HCT116 (cell line): Measurements from ENCODE around the gene SLC16A13. TPM values are rescaled to one million over a fixed set of nuclear protein-coding genes. Genes with fewer than 3 reads are reported as not detected.

ENCODE experiments used
- ATAC-seq: fragments of 200-7000 bp; cut with Tn5 transposase; 2 replicates; pipeline ENCODE4 v1.9.1; 2020; ENCODE audit warnings: mild to moderate bottlenecking, moderate library complexity
- BruUV-seq: library from RNA; stranded (reverse); fragments of 400-500 nt; replicated peaks from 2 replicates; lab custom pipeline; 2021; lab: Mats Ljungman, UMichigan
- CTCF ChIA-PET: fragments of 300-600 bp; sonication (Branson Sonifier 250); formaldehyde crosslinking; loops from one replicate; lab custom pipeline; 2021; ENCODE audit warnings: antibody characterized with exemption; lab: Charles Lee
- POLR2A ChIA-PET: fragments of 300-600, 350-600 bp; sonication (Branson Sonifier 250); formaldehyde crosslinking; loops from one replicate; lab custom pipeline; 2021; ENCODE audit warnings: antibody characterized with exemption; lab: Charles Lee
- RAD21 ChIA-PET, 2 experiments: fragments of 300-600 bp; sonication (Branson Sonifier 250); formaldehyde crosslinking; loops; one replicate each; lab custom pipeline; 2023; ENCODE audit warnings: low total read pairs in 2 of 2; ENCODE audit not compliant: uncharacterized antibody in 2 of 2, unreplicated experiment in 2 of 2, low non-redundant PET in 1 of 2; lab: Charles Lee
- DNase-seq: peaks from one replicate; pipeline ENCODE4 v3.0.0-alpha.2; 2010; ENCODE audit warnings: low read depth, low spot score
- H2AFZ ChIP-seq: fragments of 200-600 bp; shearing (Covaris generic), sonication (generic); 2 replicates; pipeline ENCODE4 v1.6.1; 2017; ENCODE audit warnings: low read depth, mixed run types, mixed read lengths, antibody characterized with exemption, low read length; ENCODE audit not compliant: poor library complexity, severe bottlenecking
- H3K27ac ChIP-seq: 2 replicates; pipeline ENCODE4 v1.5.1; 2012; ENCODE audit warnings: low read depth, low read length
- H3K27me3 ChIP-seq: fragments of 200-600 bp; sonication (generic); 2 replicates; pipeline ENCODE4 v1.6.1; 2016; ENCODE audit warnings: mixed run types, low read length, mixed read lengths; ENCODE audit not compliant: insufficient read depth
- H3K36me3 ChIP-seq, 2 experiments: fragments of 200-500 bp in 1 of 2; fragments of 200-600 bp in 1 of 2; sonication (Bioruptor generic) in 1 of 2; sonication (generic) in 1 of 2; 2 replicates each; pipeline versions ENCODE4 v1.5.1 to v1.6.1; 2014 to 2016; ENCODE audit warnings: low read length in 2 of 2, inconsistent platforms in 1 of 2, mixed read lengths in 1 of 2, mixed run types in 1 of 2; ENCODE audit not compliant: insufficient read depth in 2 of 2, control insufficient read depth in 1 of 2
- H3K4me1 ChIP-seq, 2 experiments: fragments of 200-600 bp in 1 of 2; sonication (generic) in 1 of 2; 2 replicates each; pipeline versions ENCODE4 v1.5.1 to v1.6.1; 2012 to 2017; ENCODE audit warnings: low read length in 2 of 2, inconsistent platforms in 1 of 2, mild to moderate bottlenecking in 1 of 2, mixed read lengths in 1 of 2, mixed run types in 1 of 2, moderate library complexity in 1 of 2; ENCODE audit not compliant: insufficient read depth in 2 of 2, control insufficient read depth in 1 of 2
- H3K4me2 ChIP-seq: fragments of 200-600 bp; sonication (generic); 2 replicates; pipeline ENCODE4 v1.6.1; 2017; ENCODE audit warnings: mixed run types, low read length, mixed read lengths
- H3K4me3 ChIP-seq, 2 experiments: fragments of 200-600 bp in 1 of 2; sonication (generic) in 1 of 2; replicated peaks in 1 of 2; 2 replicates each; pipeline ENCODE4 v1.5.1; 2011 to 2016; ENCODE audit warnings: low read length in 2 of 2, control low read depth in 1 of 2, low read depth in 1 of 2, mild to moderate bottlenecking in 1 of 2, mixed read lengths in 1 of 2, mixed run types in 1 of 2
- H3K79me2 ChIP-seq: fragments of 200-600 bp; sonication (generic); 2 replicates; pipeline ENCODE4 v1.6.1; 2017; ENCODE audit warnings: mild to moderate bottlenecking, mixed run types, low read length, moderate library complexity, mixed read lengths; ENCODE audit not compliant: insufficient read depth
- H3K9ac ChIP-seq: fragments of 200-600 bp; sonication (generic); 2 replicates; pipeline ENCODE4 v1.6.1; 2016; ENCODE audit warnings: low read length, mixed read lengths
- H3K9me2 ChIP-seq: fragments of 200-600 bp; sonication (generic), shearing (Covaris generic); 2 replicates; pipeline ENCODE4 v1.6.1; 2017; ENCODE audit warnings: mixed run types, mild to moderate bottlenecking, moderate library complexity; ENCODE audit not compliant: insufficient read depth
- H3K9me3 ChIP-seq, 2 experiments: fragments of 200-500 bp in 1 of 2; fragments of 200-600 bp in 1 of 2; sonication (Bioruptor generic) in 1 of 2; sonication (generic) in 1 of 2; 2 replicates each; pipeline ENCODE4 v1.6.1; 2014 to 2017; ENCODE audit warnings: low read length in 2 of 2, mixed read lengths in 2 of 2, inconsistent platforms in 1 of 2, low read depth in 1 of 2, mild to moderate bottlenecking in 1 of 2, mixed run types in 1 of 2, moderate library complexity in 1 of 2; ENCODE audit not compliant: control insufficient read depth in 1 of 2, insufficient read depth in 1 of 2
- H4K20me1 ChIP-seq: fragments of 200-600 bp; sonication (generic), shearing (Covaris generic); 2 replicates; pipeline ENCODE4 v1.6.1; 2017; ENCODE audit warnings: mixed run types, mild to moderate bottlenecking, moderate library complexity; ENCODE audit not compliant: insufficient read depth
- ATF3 ChIP-seq: IDR thresholded peaks from 2 replicates; pipeline ENCODE4 v1.6.1; 2012
- CEBPB ChIP-seq: IDR thresholded peaks from 2 replicates; pipeline ENCODE4 v1.6.1; 2012; ENCODE audit warnings: low read depth
- CTCF ChIP-seq, 3 experiments: fragments of 200-600 bp in 1 of 3; sonication (generic) in 1 of 3; IDR thresholded peaks in 2 of 3; conservative IDR thresholded peaks in 1 of 3; 2 replicates each; pipeline ENCODE4 v1.5.1; 2012 to 2017; ENCODE audit warnings: low read depth in 2 of 3, low read length in 2 of 3, antibody characterized with exemption in 1 of 3, borderline replicate concordance in 1 of 3, control low read depth in 1 of 3, mild to moderate bottlenecking in 1 of 3, mixed read lengths in 1 of 3, mixed run types in 1 of 3, moderate library complexity in 1 of 3; ENCODE audit not compliant: insufficient read depth in 1 of 3
- EGR1 ChIP-seq: IDR thresholded peaks from 2 replicates; pipeline ENCODE4 v1.6.1; 2012; ENCODE audit warnings: low read depth
- ELF1 ChIP-seq: IDR thresholded peaks from 2 replicates; pipeline ENCODE4 v1.6.1; 2012; ENCODE audit warnings: low read depth, borderline replicate concordance
- EZH2 ChIP-seq: fragments of 200-600 bp; sonication (generic); IDR thresholded peaks from 2 replicates; pipeline ENCODE4 v1.6.1; 2017; ENCODE audit warnings: antibody characterized with exemption, mixed run types
- FOSL1 ChIP-seq: IDR thresholded peaks from 2 replicates; pipeline ENCODE4 v1.6.1; 2012; ENCODE audit warnings: low read depth
- MAX ChIP-seq: IDR thresholded peaks from 2 replicates; pipeline ENCODE4 v1.6.1; 2012
- POLR2AphosphoS5 ChIP-seq: IDR thresholded peaks from 2 replicates; pipeline ENCODE4 v1.6.1; 2011; ENCODE audit warnings: mild to moderate bottlenecking, low read depth, low read length, moderate library complexity
- SP1 ChIP-seq: IDR thresholded peaks from 2 replicates; pipeline ENCODE4 v1.6.1; 2012; ENCODE audit warnings: low read depth
- TCF7L2 ChIP-seq: IDR thresholded peaks from 2 replicates; pipeline ENCODE4 v1.7.0; 2011; ENCODE audit warnings: borderline replicate concordance, inconsistent platforms; ENCODE audit not compliant: insufficient read depth, insufficient read length; ENCODE audit errors: extremely low read depth
- ZNF274 ChIP-seq: fragments of 200-500 bp; sonication (Bioruptor generic); IDR thresholded peaks from 2 replicates; pipeline ENCODE4 v1.6.1; 2014; ENCODE audit warnings: mild to moderate bottlenecking, low read depth, low read length, inconsistent platforms
- intact Hi-C: fragments of 100-400 bp; cut with micrococcal nuclease; formaldehyde crosslinking; loops from 2 replicates; pipeline ENCODE4 v1.10.0; 2022
- total RNA-seq: library from RNA; stranded (reverse); gene quantifications from one replicate; pipeline ENCODE4 v1.2.1, GENCODE V29; 2021; ENCODE audit not compliant: unreplicated experiment

The SLC16A13 gene
- total RNA-seq, 1 experiment from 2014 or later, result 6.8 TPM

- no peaks in the 10 kb centered on the region for H3K9me3 ChIP-seq
- RAD21 ChIA-PET, result no interaction called here
- intact Hi-C loops, result no loop called here
- H3K27ac ChIP-seq, result no peak overlapping the region
- DNase-seq, result no peak
- TF ChIP-seq ELF1 (no peak), EZH2 (no peak)
- H3K4me3 ChIP-seq, result no peak overlapping the region
- H3K9me2 ChIP-seq, result no peaks in the 10 kb centered on the region
- peaks cover 4% of the 10 kb centered on the region; the same call in 1 of the 2 replicates for H3K27me3 ChIP-seq
- no peaks in the 10 kb centered on the region for H4K20me1 ChIP-seq
- BruUV-seq, result no TSS peak
- POLR2A ChIA-PET, result no interaction called here
- H3K36me3 ChIP-seq, result no peaks in the 10 kb centered on the region
- no peak overlapping the region for H3K9ac ChIP-seq
- H3K79me2 ChIP-seq, result no peaks in the 10 kb centered on the region
- no peak overlapping the region for H3K4me2 ChIP-seq
- H2AFZ ChIP-seq, result no peak overlapping the region
- H3K4me1 ChIP-seq, result peaks cover 16 to 25% of the 10 kb centered on the region in 2 experiments
- ATAC-seq, result no peak
- CTCF ChIA-PET, result no interaction called here
Observed at GRCh38 chr17:7064261-7064660, 28.4 kb downstream of the SLC16A13 start.

GRCh38 chr17:7067198-7067597 is 31.4 kb downstream of the SLC16A13 start:
- Histone ChIP-seq H3K9ac (no peak overlapping the region), H3K4me3 (no peak overlapping the region), H3K9me2 (no peaks in the 10 kb centered on the region), H3K27me3 (peaks cover 4% of the 10 kb centered on the region; the same call in 1 of the 2 replicates), H3K36me3 (no peaks in the 10 kb centered on the region), H4K20me1 (no peaks in the 10 kb centered on the region), H3K79me2 (no peaks in the 10 kb centered on the region), H3K9me3 (no peaks in the 10 kb centered on the region), H3K27ac (no peak overlapping the region), H3K4me1 (peaks cover 0 to 5% of the 10 kb centered on the region in 2 experiments; a peak in 2 of 4 replicates), H2AFZ (no peak overlapping the region), H3K4me2 (no peak overlapping the region)
- ATAC-seq, result no peak
- intact Hi-C loops, result no loop called here
- no peak for TF ChIP-seq ATF3
- no peak for TF ChIP-seq ELF1
- TF ChIP-seq CTCF (IDR thresholded peaks at IDR 0.05 in 2 of 3, conservative IDR thresholded peaks at IDR 0.05 in 1 of 3; ENCODE audit: borderline replicate concordance in 1 of 3, insufficient read depth in 1 of 3, low read depth in 2 of 3, low read length in 2 of 3), result no peak
- TF ChIP-seq FOSL1, result no peak
- no peak for TF ChIP-seq CEBPB
- no peak for TF ChIP-seq POLR2AphosphoS5
- TF ChIP-seq ZNF274, result no peak
- no peak for TF ChIP-seq TCF7L2
- TF ChIP-seq MAX, result no peak
- TF ChIP-seq EGR1, result no peak
- no peak for TF ChIP-seq SP1
- ChIA-PET POLR2A (no interaction called here), CTCF (no interaction called here), RAD21 (no interaction called here)
- BruUV-seq, result no TSS peak
- no peak for DNase-seq
